HepG2 (cell line): ENCODE results near the gene TADA3. TPM values are rescaled to one million over a fixed set of nuclear protein-coding genes. Genes with fewer than 3 reads are reported as not detected.

Experiments used
- ARNT2 ChIP-seq: sonication (generic); formaldehyde crosslinking; IDR thresholded peaks from 2 replicates; pipeline ENCODE4 v1.8.0; 2022; ENCODE audit warnings: mild to moderate bottlenecking, low read depth, missing genetic modification reagents, moderate library complexity
- ETV5 ChIP-seq: IDR thresholded peaks from 2 replicates; pipeline ENCODE4 v1.6.1; 2018; ENCODE audit warnings: missing biosample characterization, missing genetic modification reagents, inconsistent platforms, borderline replicate concordance
- ETV6 ChIP-seq: sonication (generic); formaldehyde crosslinking; conservative IDR thresholded peaks from 2 replicates; pipeline ENCODE4 v1.4.0; 2020; ENCODE audit warnings: missing genetic modification reagents
- MAFG ChIP-seq: sonication (generic); formaldehyde crosslinking; IDR thresholded peaks from 2 replicates; pipeline ENCODE4 v1.5.1; 2020; ENCODE audit warnings: mild to moderate bottlenecking, missing genetic modification reagents
- MED13 ChIP-seq: sonication (generic); formaldehyde crosslinking; IDR thresholded peaks from 2 replicates; pipeline ENCODE4 v1.5.0; 2020; ENCODE audit warnings: missing genetic modification reagents
- NRL ChIP-seq: sonication (generic); formaldehyde crosslinking; IDR thresholded peaks from 2 replicates; pipeline ENCODE4 v1.5.0; 2020; ENCODE audit warnings: missing genetic modification reagents, mild to moderate bottlenecking, moderate library complexity, borderline replicate concordance
- PCBP1 ChIP-seq: fragments of 200-400 bp; formaldehyde crosslinking; IDR thresholded peaks from 2 replicates; pipeline ENCODE4 v1.6.1; 2017; ENCODE audit warnings: mild to moderate bottlenecking, low read depth, low read length, borderline replicate concordance
- RAD21 ChIP-seq: fragments of 450-650 bp; formaldehyde crosslinking; IDR thresholded peaks from 2 replicates; pipeline ENCODE4 v1.5.0; 2020; ENCODE audit warnings: mild to moderate bottlenecking
- RFXAP ChIP-seq: sonication (generic); formaldehyde crosslinking; IDR thresholded peaks from 2 replicates; pipeline ENCODE4 v1.4.0; 2020; ENCODE audit warnings: missing genetic modification reagents, borderline replicate concordance
- ZMYM2 ChIP-seq: sonication (generic); formaldehyde crosslinking; IDR thresholded peaks from 2 replicates; pipeline ENCODE4 v1.8.0; 2022; ENCODE audit warnings: mild to moderate bottlenecking, missing genetic modification reagents
- ZMYM4 ChIP-seq: sonication (generic); formaldehyde crosslinking; IDR thresholded peaks from 2 replicates; pipeline ENCODE4 v1.8.1; 2023; ENCODE audit warnings: mild to moderate bottlenecking, missing genetic modification reagents
- ZNF572 ChIP-seq: sonication (generic); formaldehyde crosslinking; IDR thresholded peaks from 2 replicates; pipeline ENCODE4 v1.5.1; 2020; ENCODE audit warnings: mild to moderate bottlenecking, missing genetic modification reagents
- ZNF589 ChIP-seq: sonication (generic); formaldehyde crosslinking; conservative IDR thresholded peaks from 2 replicates; pipeline ENCODE4 v1.8.0; 2022; ENCODE audit warnings: mild to moderate bottlenecking, moderate library complexity, missing genetic modification reagents
- ZNF614 ChIP-seq: IDR thresholded peaks from 2 replicates; pipeline ENCODE4 v1.6.1; 2018; ENCODE audit warnings: missing biosample characterization, missing genetic modification reagents, inconsistent platforms, borderline replicate concordance
- ZNF703 ChIP-seq: sonication (generic); formaldehyde crosslinking; IDR thresholded peaks from 2 replicates; pipeline ENCODE4 v1.5.1; 2020; ENCODE audit warnings: missing genetic modification reagents, mild to moderate bottlenecking, moderate library complexity, borderline replicate concordance
- ZNF737 ChIP-seq: sonication (generic); formaldehyde crosslinking; IDR thresholded peaks from 2 replicates; pipeline ENCODE4 v1.5.0; 2020; ENCODE audit warnings: missing genetic modification reagents, mild to moderate bottlenecking, borderline replicate concordance
- ZSCAN29 ChIP-seq: sonication (generic); formaldehyde crosslinking; conservative IDR thresholded peaks from 2 replicates; pipeline ENCODE4 v1.4.0; 2020; ENCODE audit warnings: mild to moderate bottlenecking, missing genetic modification reagents
- polyA plus RNA-seq, 8 experiments: library from polyadenylated mRNA; depleted of rRNA in 3 of 8; stranded (reverse) in 7 of 8; unstranded in 1 of 8; fragments of >200 nt; fragmentation: Illumina TruSeq in 4 of 8; extraction: Trizol in 4 of 8; gene quantifications; 2 replicates each; pipeline versions ENCODE4 v1.2.1 to v1.2.3, GENCODE V29; 2011 to 2016; ENCODE audit warnings: low read depth in 4 of 8, missing spikeins in 1 of 8, mixed read lengths in 1 of 8; ENCODE audit not compliant: insufficient read depth in 1 of 8
- total RNA-seq, 5 experiments: library from RNA; depleted of rRNA; stranded (reverse); fragments of >200 nt; fragmentation: Illumina TruSeq; extraction: Trizol; gene quantifications; 2 replicates each; pipeline ENCODE4 v1.2.3, GENCODE V29; 2016; ENCODE audit warnings: low read depth in 1 of 5
- TF ChIP-seq, protein P1 (sequence below): IDR thresholded peaks from 2 replicates; pipeline ENCODE4 v1.6.1; 2016; ENCODE audit warnings: low read depth, borderline replicate concordance
- TF ChIP-seq, protein P2 (sequence below): sonication (generic); formaldehyde crosslinking; IDR thresholded peaks from 2 replicates; pipeline ENCODE4 v1.4.0; 2020; ENCODE audit warnings: missing genetic modification reagents
- TF ChIP-seq, protein P3 (sequence below): sonication (generic); formaldehyde crosslinking; IDR thresholded peaks from 2 replicates; pipeline ENCODE4 v1.4.0; 2020; ENCODE audit warnings: low read depth, mild to moderate bottlenecking, missing genetic modification reagents
- TF ChIP-seq, protein P4 (sequence below): fragments of 450-650 bp; IDR thresholded peaks from 2 replicates; pipeline ENCODE4 v1.6.1; 2016
- TF ChIP-seq, protein P5 (sequence below): sonication (generic); formaldehyde crosslinking; IDR thresholded peaks from 2 replicates; pipeline ENCODE4 v1.4.0; 2020; ENCODE audit warnings: missing genetic modification reagents

TADA3 gene
- total and polyA plus RNA-seq, 2 of the 13 experiments (the other 11 are each of a cell fraction or from before 2014, with no cell fraction given): 32.1 to 37.1 TPM

GRCh38 chr3:9731206-9732079 is 60.8 kb downstream of the TADA3 start, which contains the start of gene BRPF1 (continued):
- TF ChIP-seq, protein P1, sequence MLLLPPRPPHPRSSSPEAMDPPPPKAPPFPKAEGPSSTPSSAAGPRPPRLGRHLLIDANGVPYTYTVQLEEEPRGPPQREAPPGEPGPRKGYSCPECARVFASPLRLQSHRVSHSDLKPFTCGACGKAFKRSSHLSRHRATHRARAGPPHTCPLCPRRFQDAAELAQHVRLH (CRISPR knock-in tag): peak; percentile 28; the same call in 1 of the 2 replicates
- peak; percentile 65; the same call in 1 of the 2 replicates for TF ChIP-seq RFXAP (CRISPR knock-in tag)
- 0 out of 2 replicates have a peak, but pooled peaks have one; percentile 35 for TF ChIP-seq ZNF572
- TF ChIP-seq RAD21 (CRISPR knock-in tag): 0 out of 2 replicates have a peak, but pooled peaks have one; percentile 35
- TF ChIP-seq, protein P2, sequence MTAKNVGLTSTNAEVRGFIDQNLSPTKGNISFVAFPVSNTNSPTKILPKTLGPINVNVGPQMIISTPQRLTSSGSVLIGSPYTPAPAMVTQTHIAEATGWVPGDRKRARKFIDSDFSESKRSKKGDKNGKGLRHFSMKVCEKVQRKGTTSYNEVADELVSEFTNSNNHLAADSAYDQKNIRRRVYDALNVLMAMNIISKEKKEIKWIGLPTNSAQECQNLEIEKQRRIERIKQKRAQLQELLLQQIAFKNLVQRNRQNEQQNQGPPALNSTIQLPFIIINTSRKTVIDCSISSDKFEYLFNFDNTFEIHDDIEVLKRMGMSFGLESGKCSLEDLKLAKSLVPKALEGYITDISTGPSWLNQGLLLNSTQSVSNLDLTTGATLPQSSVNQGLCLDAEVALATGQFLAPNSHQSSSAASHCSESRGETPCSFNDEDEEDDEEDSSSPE: peak; percentile 88
- TF ChIP-seq ZNF737: no peak
- TF ChIP-seq ARNT2: peak; percentile 79
- TF ChIP-seq, protein P3, sequence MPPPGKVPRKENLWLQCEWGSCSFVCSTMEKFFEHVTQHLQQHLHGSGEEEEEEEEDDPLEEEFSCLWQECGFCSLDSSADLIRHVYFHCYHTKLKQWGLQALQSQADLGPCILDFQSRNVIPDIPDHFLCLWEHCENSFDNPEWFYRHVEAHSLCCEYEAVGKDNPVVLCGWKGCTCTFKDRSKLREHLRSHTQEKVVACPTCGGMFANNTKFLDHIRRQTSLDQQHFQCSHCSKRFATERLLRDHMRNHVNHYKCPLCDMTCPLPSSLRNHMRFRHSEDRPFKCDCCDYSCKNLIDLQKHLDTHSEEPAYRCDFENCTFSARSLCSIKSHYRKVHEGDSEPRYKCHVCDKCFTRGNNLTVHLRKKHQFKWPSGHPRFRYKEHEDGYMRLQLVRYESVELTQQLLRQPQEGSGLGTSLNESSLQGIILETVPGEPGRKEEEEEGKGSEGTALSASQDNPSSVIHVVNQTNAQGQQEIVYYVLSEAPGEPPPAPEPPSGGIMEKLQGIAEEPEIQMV: peak; percentile 66; the same call in 1 of the 2 replicates
- 0 out of 2 replicates have a peak, but pooled peaks have one; percentile 63 for TF ChIP-seq PCBP1
- peak; percentile 58; the same call in 1 of the 2 replicates for TF ChIP-seq ZMYM4 (CRISPR knock-in tag)
- 0 out of 2 replicates have a peak, but pooled peaks have one; percentile 40 for TF ChIP-seq ETV6 (CRISPR knock-in tag)
- peak; percentile 71 for TF ChIP-seq ZMYM2
- no peak for TF ChIP-seq MAFG (CRISPR knock-in tag)
- 0 out of 2 replicates have a peak, but pooled peaks have one; percentile 38 for TF ChIP-seq ZNF589 (CRISPR knock-in tag)
- TF ChIP-seq MED13 (CRISPR knock-in tag): peak; percentile 41; the same call in 1 of the 2 replicates
- TF ChIP-seq ZSCAN29 (CRISPR knock-in tag): no peak
- TF ChIP-seq ZNF703 (CRISPR knock-in tag): no peak
- TF ChIP-seq, protein P4, sequence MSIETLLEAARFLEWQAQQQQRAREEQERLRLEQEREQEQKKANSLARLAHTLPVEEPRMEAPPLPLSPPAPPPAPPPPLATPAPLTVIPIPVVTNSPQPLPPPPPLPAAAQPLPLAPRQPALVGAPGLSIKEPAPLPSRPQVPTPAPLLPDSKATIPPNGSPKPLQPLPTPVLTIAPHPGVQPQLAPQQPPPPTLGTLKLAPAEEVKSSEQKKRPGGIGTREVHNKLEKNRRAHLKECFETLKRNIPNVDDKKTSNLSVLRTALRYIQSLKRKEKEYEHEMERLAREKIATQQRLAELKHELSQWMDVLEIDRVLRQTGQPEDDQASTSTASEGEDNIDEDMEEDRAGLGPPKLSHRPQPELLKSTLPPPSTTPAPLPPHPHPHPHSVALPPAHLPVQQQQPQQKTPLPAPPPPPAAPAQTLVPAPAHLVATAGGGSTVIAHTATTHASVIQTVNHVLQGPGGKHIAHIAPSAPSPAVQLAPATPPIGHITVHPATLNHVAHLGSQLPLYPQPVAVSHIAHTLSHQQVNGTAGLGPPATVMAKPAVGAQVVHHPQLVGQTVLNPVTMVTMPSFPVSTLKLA: no peak
- TF ChIP-seq ZNF614 (CRISPR knock-in tag): peak; percentile 44; the same call in 1 of the 2 replicates
- peak; percentile 55; the same call in 1 of the 2 replicates for TF ChIP-seq NRL (CRISPR knock-in tag)
- TF ChIP-seq ETV5 (CRISPR knock-in tag): peak; percentile 9; the same call in 1 of the 2 replicates
- TF ChIP-seq, protein P5, sequence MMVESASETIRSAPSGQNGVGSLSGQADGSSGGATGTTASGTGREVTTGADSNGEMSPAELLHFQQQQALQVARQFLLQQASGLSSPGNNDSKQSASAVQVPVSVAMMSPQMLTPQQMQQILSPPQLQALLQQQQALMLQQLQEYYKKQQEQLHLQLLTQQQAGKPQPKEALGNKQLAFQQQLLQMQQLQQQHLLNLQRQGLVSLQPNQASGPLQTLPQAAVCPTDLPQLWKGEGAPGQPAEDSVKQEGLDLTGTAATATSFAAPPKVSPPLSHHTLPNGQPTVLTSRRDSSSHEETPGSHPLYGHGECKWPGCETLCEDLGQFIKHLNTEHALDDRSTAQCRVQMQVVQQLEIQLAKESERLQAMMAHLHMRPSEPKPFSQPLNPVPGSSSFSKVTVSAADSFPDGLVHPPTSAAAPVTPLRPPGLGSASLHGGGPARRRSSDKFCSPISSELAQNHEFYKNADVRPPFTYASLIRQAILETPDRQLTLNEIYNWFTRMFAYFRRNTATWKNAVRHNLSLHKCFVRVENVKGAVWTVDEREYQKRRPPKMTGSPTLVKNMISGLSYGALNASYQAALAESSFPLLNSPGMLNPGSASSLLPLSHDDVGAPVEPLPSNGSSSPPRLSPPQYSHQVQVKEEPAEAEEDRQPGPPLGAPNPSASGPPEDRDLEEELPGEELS (CRISPR knock-in tag): peak; percentile 42; the same call in 1 of the 2 replicates
